Renal cortical epithelial cell (primary cell): ENCODE measurements around the gene FBXO42. TPM values are rescaled to one million over a fixed set of nuclear protein-coding genes. Genes with fewer than 3 reads are reported as not detected.

ENCODE experiments used
- DNase-seq: peaks from one replicate; pipeline ENCODE4 v3.0.0-alpha.2; 2011; ENCODE audit warnings: low read depth
- total RNA-seq: library from RNA; depleted of rRNA; stranded (reverse); fragments of >200 nt; gene quantifications from 2 replicates; pipeline ENCODE4 v1.2.3, GENCODE V29; 2014

FBXO42 gene
- total RNA-seq, 1 donor from 2014 or later = 19.5 TPM

DNA sequence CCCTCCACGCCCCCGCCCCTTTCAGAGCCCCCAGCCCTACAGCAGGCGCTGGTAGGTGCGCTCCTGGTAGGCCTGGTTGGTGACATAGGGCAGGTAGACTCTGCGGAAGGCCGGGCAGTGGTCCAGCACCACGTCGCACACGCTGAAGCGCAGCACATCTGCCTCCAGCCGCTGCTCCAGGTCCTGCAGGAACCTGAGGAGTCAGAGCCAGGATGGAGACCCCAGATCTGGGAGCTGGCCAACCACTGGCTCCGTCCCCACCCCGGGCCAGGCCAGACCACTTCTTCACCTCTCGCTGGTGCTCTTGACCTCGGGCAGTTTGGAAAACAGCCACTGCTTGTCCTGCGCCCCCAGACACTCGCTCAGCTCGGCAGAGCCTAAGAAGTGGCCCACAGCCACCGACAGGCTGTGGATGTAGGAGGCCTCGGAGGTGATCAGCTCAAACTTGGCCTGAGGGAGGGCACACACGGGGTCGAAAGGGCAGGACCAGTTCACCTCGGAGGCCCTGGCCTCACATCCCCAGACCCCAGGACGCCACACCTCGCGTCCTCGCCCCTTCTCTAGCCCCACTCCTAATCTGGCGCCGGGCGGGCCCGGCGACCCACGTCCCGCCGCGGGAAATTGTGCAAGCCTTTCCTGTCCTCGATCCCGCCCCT, 146.3 kb downstream of the FBXO42 start:
- DNase-seq = no peak

DNA sequence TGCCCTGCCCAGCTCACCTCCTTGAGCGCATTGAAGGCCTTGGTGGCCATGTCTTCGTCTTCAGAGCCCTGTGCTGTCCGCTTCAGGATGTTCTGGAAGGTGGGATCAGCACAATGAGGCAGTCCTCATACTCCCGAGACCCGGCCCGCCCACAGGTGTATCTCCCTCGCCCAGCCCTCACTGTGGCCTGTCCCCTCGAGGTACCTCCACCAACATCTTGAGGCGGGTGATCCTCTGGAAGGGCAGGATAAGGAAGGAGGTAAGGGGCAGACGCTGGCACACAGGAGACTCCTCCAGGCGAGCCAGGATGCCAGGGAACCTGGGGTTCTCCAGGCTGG, 147.0 kb downstream of the FBXO42 start:
- no peak for DNase-seq

DNA sequence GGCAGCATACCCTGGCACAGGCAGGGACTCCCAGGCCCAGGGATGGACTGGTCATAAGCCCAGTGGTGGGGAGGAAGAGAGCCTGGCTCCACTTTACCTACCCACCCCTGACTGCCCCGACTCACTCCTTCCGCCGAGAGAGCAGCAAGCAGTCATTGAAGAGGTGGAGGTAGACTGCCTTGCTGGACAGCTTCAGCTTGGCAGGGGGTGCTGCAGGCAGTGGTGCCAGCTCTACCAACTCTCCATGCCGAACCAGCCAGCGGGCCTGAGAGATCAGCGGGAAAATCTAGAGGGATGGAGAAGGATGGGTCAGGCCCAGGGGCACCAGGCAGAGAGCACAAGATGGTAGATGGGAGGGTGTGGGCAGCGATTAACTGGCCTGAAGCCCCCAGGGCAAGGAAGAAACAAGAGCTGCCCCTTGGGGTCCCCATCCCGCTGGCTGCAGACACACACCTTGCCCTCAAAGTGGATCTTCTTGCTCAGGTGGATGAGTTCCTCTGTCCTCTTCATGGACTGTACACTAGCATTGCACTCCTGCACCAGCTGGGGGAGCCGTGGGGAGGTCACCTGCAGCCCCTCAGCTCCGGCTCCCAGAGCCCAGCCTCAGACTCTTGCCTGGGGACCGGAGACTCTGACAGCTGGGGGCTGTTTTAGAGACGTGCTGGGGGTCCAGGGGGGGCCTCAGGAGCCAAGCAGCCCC, 147.5 kb downstream of the FBXO42 start:
- DNase-seq = no peak

DNA sequence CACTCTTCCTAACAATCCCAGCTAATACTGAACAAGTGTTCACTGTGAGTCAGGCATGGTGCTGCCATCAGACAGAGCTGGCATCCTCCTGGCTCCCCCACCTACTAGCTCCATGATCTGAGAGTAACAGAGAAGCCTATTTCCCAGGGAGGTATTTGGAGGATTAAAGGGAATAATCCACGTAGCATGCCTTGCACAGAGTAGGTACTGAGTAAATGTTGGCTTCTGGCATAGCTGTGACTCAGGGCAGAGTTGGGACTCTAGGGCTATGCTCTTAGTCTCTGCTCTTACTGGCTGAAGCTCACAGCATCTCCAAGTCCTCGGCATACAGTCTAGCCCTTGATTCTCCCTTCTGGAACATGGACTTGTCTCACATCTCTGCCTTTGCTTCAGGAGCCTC, 148.1 kb downstream of the FBXO42 start:
- no peak for DNase-seq

DNA sequence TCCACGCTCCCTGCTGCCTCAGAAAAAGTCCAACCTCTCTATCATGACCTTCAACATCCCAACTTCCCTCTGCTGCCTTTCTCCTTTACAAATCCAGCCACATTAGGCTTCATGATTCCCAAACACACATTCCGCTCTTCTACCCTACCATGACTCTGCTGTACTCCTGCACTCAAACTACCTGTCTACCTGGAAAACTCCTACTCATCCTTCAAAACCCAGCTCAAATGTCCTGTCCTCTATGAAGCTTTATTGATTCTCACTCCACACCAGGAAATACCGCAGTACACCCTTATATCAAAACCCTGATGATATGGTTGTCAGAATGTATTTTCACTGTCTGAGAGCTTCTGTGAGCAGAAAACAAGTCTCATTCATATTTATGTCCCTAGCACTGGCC, 148.7 kb downstream of the FBXO42 start:
- DNase-seq = no peak

DNA sequence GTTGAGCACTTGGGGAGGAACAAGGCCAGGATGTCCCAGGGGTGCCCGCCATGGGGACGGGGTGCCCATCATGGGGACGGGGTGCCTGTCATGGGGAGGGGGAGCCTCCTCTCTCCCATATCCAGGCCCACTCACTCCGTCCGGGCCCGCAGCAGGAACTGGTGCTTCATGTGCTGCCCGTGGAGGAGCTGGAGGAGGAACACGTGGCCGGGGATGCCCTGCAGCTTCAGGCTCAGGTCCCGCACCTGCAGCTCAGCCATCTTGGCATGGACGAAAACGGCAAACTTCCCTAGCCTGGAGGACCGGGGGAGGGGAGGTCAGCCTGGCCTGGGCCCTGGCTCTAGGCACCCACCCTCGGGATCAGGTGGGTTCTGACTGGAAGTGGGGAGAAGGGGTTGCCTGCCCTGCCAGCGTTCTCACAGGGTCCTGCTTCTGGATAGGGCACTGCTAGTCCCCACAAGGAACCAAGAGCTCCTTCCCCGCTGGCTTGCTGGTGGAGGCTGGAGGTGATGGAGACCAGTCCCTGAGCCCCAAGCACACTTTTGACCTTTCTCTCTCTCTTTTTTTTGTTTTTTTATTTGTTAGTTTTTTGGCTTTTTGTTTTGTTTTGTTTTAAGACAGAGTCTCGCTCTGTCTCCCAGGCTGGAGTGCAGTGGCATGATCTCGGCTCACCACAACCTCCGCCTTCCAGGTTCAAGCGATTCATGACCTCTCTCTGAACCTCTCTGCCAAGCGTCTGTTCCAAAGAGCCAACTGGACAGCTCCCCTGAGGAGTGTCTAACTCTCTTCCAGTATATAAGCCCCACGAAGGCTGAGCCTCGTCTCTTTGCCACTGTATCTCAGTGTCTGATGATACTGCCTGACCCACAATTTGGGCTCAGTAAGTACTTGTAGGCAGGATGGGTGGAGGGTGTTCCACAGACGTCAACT, 149.7 kb downstream of the FBXO42 start:
- no peak for DNase-seq

DNA sequence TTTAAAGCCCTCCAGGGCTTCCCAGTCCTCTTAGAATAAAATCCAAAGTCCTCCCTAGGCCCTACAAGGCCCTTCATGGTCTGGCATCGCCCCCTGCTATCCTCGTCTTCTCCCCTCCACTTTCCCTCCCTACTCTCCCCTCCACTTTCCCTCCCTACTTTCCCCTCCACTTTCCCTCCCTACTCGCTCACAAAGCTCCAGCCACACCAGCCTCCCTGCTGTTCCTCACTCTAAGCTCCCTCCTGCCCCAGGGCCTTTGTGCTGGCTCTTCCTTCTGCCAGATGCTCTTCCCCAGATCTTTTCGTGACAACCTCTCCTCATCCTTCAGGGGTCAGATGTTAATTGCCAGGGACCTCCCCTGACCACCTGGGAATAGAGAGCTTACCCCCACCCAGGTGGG, 152.6 kb downstream of the FBXO42 start:
- no peak for DNase-seq

DNA sequence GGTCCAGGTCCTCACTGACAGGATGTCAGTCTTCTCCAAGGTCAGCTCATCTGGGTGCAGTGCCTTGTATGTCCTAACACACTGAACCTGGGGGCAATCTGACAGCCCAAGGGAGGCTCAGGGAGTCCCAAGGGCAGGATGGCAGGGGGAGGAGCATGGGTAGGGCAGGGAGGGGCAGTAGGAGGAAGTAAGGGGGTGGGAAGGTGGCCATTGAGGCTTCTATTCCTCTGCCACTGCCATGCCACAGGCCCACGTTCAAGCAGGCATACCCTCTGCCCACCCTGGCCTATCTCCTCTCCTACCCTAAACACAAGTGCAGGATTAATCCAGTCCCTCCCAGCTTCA, 153.2 kb downstream of the FBXO42 start:
- DNase-seq = no peak

DNA sequence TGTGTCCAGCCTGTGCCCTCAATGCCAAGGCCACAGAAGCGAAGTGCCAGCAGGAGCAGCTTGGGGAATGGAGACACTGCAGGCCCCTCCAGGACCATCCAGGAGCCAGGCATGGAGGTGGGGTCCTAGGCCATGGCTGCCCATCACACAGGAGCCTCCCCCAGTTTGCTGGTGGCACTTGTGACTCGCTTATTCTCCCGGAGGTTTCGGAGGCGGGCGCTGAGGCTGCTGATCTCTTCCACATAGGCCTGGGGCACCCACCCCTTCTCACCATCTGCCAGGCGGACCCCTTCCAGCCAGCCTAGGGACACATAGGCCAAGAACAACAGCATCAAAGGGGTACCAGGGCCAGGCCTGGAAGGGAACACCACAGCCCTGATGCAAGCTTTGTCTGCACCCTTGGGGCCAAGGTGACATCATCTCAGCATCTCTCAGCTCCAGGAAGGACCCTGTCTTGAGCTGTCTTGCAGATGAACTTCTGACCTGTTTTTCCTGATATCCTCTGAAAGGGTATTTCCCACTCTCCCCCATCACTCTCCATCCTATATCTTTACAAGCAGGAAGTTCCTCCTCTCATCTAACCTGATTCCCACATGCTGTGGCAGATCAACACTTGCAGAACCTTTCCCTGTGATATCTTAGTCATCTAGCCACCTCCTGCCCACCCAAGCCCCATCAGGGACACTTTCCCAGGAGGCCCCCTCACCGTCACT, 153.7 kb downstream of the FBXO42 start:
- DNase-seq = no peak

DNA sequence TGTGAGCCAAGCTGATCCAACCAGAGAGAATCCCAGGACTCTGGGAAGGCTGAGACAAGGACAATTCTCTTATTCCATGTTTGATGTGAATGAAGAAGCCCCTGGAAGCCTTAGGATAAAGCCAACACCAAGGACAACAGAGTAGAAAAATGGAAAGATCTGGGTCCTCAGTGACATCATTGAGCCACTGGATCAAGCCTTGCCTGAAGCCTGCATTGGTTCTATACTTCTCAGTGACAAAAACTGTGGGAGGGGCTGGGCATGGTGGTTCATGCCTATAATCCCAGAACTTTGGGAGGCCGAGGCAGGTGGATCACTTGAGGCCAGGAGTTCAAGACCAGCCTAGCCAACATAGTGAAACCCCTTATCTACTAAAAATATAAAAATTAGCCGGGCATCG, 155.4 kb downstream of the FBXO42 start:
- DNase-seq = no peak

Other genes starting within 250 kb of the FBXO42 start
- 104 and 146 TPM in 2 replicates for gene EPHA2, start 196.4 kb downstream of the FBXO42 start, total RNA-seq
- gene ARHGEF19, start 139.8 kb downstream of the FBXO42 start, total RNA-seq = 2.3 and 3.3 TPM in 2 replicates
- gene CPLANE2, start 115.3 kb downstream of the FBXO42 start, total RNA-seq = 3.3 and 10.8 TPM in 2 replicates
- gene SZRD1, start 14.8 kb upstream of the FBXO42 start, total RNA-seq = 22.7 and 42.3 TPM in 2 replicates
- gene SPATA21, start 84.9 kb upstream of the FBXO42 start, total RNA-seq = not detected in 2 replicates
- gene NECAP2, start 88.2 kb upstream of the FBXO42 start, total RNA-seq = 121 and 238 TPM in 2 replicates
- under 0.01 TPM in 2 replicates for gene RNU1-1, start 161.8 kb upstream of the FBXO42 start, total RNA-seq